NCI-H748 (cell line): Measurements from ENCODE around the gene CD9.
"Not testable (repeated sequence)": the region's sequence is repeated elsewhere in the genome, so short reads cannot be mapped to it uniquely, and the experiment has no call there.

Experiments used
- DNase-seq: peaks from one replicate; lab custom pipeline; 2025; ENCODE audit not compliant: unreplicated experiment; lab: John Stamatoyannopoulos, UW

CD9 gene, protein sequence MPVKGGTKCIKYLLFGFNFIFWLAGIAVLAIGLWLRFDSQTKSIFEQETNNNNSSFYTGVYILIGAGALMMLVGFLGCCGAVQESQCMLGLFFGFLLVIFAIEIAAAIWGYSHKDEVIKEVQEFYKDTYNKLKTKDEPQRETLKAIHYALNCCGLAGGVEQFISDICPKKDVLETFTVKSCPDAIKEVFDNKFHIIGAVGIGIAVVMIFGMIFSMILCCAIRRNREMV

DNA sequence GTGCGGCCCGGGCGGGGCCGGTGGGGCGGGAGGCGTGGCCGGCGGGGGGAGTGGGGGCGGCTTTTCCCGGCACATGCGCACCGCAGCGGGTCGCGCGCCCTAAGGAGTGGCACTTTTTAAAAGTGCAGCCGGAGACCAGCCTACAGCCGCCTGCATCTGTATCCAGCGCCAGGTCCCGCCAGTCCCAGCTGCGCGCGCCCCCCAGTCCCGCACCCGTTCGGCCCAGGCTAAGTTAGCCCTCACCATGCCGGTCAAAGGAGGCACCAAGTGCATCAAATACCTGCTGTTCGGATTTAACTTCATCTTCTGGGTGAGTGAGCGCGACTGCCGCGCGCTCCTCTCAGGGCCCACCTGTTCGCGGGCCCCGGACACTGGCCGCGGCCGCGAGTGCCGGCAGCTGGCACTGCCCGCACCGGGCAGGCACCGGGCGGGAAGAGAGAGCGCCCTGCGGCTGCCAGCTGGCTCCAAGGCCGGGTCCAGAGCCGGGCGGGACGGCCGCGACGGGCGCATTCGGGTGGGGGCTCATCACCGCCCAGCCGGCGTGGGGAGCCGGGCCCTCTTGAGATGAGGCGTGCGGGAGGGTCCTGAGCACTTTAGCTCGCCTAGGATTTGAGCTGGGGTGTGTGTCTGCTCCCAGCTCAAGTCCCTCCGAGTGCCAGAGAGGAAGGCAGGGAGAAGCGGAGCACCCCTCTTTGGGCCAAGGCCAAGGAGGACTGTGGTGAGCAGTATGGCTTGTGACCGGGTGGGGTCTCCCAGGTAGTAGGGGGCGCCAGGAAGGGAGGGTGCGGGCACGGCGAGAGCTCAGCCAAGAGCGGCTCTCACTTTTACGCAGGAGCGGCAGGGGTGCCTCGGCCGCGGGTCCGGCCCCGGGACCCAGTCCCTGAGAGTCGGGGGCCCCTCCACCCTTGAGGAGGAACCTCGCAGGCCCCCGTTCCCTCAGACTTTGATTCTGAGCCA, at the start of gene CD9:
Gene CD9 (plus strand): TSS at position 145 of the 957 bp plus-strand sequence. CDS start 100 bp downstream, at position 245.
- DNase-seq = peak; percentile 66

DNA sequence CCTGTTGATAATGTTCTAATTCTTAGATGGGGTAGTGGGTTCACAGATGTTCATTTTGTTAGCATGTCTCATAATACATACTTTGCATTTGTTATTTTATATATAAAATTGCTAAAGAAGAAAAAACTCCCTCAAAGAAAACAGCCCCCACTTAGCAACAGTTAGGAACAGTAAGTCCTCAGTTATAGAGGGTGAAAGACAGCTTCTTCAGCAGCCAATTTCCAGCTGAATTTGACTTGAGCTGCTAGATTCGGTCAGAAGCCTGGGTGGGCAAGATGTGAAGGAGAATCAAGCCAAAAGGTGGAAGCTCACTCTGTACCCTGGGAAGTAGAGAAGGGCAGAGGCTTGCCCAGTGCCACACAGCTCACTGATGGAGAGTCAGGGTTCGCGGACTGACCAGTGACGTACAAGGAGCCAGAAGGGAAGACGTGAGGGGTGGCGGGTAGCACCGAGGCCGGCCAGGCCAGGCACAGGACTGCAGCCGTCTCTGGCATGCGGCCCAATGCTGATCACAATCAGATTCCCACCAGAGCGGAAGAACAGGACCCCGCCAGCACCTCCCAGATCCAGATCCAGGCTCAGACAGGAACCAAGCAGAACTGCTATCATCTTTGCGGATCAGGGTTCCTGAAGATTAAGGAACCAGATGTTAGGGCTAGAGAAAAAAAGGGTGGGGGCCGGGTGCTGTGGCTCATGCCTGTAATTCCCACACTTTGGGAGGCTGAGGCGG, 45.3 kb upstream of the CD9 start:
- DNase-seq = no peak

DNA sequence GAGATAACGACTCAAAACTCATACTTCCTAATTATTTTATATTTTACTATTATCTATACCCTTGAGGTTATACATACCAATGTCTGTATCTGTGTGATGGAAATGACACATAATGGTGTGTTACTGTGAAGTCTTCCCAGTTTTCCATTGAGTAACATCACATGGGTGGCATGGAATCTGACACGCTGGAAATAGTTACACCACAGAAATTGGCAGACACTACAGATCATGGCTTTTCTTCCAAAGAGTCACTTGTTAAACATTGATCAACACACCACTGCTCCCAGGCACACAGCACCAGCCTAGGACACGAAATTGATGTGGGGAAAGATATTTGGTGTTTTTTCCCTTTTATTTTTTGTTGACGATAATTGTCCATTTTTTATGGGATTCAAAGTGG, 42.7 kb upstream of the CD9 start:
- no peak for DNase-seq

DNA sequence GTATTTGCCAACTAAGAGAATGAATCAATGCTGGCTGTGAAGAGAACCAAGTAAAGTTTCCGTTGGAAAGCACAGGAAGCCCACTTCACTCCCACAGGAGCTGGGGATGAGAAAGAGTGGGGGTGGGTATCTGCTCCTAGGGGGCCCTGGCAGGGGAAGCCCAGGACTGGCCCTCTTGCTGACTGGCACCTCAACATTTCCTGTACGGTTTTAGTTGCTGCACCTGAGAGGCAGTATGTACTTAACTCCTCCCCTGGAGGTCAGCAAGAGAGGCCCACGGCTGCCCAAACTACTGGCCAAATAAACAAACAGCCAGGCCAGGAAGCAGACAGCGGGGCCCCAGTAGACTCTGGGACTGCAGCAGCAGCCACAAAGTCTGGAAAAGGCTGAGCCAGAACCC, 41.9 kb upstream of the CD9 start:
- no peak for DNase-seq

DNA sequence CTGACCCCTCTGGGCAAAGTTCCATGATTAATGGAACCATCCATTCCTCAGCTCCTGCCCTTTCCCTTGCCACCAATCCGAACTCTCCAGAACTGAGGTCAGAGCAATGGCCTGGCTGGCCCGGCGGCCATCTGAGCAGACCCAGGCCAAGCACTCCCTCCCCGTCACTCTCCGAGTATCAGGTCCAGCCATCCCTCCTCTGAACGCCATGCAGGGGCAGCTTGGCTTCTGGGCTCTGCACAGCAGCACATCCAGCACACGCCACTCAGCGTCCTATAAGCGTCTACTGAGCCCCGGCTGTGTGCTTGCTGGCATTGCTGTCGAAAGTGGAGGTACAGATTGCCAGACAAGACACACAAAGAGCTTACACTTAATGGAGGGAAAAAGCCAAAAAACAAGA, 41.5 kb upstream of the CD9 start:
- no peak for DNase-seq

DNA sequence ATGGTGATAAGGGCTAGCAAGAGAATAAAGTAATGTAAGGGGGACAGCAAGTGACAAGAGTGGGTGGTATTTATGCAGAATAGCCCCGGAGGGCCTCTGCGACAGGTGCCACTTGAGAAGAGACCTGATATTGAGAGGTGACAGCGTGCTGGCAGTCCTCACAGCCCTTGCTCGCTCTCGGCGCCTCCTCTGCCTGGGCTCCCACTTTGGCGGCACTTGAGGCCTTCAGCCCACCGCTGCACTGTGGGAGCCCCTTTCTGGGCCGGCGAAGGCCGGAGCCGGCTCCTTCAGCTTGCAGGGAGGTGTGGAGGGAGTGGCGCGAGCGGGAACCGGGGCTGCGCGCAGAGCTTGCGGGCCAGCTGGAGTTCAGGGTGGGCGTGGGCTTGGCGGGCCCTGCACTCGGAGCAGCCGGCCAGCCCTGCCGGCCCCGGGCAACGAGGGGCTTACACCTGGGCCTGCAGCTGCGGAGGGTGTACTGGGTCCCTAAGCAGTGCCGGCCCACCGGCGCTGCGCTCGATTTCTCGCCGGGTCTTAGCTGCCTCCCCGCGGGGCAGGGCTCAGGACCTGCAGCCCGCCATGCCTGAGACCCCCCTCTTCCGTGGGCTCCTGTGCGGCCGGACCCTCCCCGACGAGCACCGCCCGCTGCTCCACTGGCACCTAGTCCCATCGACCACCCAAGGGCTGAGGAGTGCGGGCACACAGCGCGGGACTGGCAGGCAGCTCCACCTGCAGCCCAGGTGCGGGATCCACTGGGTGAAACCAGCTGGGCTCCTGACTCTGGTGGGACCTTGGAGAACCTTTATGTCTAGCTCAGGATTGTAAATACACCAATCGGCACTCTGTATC, 40.8 kb upstream of the CD9 start:
- DNase-seq = not testable (repeated sequence)

DNA sequence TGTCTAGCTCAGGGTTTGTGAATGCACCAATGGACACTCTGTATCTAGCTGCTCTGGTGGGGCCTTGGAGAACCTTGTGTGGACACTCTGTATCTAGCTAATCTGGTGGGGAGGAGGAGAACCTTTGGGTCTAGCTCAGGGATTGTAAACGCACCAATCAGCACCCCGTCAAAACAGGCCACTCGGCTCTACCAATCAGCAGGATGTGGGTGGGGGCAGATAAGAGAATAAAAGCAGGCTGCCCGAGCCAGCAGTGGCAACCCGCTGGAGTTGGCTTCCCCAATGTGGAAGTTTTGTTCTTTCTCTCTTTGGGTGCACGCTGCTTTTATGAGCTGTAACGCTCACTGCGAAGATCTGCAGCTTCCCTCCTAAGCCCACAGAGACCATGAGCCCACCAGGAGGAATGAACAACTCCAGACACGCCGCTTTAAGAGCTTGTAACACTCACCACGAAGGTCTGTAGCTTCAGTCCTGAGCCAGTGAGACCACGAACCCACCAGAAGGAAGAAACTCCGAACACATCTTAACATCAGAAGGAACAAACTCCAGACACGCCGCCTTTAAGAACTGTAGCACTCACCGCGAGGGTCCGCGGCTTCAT, 40.1 kb upstream of the CD9 start:
- not testable (repeated sequence) for DNase-seq

DNA sequence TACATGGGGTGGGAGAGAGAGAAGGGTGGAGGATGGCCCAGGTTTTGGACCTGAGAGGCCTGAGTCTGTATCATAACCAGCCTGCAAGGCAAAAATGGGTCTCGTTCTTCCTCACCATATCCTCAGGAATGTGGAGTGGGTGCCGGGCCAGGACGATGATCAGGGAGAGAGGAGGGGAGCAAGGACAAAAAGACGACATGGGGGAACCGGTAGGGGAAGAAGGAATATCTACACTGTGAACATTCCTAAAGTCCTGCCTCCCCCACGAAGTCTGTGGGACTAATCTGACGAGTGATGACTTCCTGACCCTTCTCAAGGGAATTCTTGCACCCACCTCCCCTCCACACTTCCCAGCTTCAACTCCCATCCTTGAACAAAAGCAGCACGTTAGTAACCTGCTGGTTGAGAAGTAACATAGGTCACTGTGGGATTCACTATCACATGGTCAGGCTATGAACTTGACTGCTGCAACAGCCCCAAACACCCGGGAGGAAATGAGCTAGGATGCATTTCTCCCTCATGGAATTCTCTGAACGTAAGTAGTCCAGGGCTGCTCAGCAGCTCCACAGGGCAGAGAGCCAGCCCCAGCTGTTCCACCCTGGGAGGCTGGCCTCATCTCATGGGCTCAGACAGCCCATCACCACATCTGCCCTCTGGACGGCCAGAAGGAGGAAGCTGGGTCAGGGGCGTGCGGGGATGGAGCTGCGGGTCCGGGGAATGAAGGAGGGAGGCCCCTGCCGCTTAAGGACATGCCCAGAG, 38.9 kb upstream of the CD9 start:
- DNase-seq = no peak

DNA sequence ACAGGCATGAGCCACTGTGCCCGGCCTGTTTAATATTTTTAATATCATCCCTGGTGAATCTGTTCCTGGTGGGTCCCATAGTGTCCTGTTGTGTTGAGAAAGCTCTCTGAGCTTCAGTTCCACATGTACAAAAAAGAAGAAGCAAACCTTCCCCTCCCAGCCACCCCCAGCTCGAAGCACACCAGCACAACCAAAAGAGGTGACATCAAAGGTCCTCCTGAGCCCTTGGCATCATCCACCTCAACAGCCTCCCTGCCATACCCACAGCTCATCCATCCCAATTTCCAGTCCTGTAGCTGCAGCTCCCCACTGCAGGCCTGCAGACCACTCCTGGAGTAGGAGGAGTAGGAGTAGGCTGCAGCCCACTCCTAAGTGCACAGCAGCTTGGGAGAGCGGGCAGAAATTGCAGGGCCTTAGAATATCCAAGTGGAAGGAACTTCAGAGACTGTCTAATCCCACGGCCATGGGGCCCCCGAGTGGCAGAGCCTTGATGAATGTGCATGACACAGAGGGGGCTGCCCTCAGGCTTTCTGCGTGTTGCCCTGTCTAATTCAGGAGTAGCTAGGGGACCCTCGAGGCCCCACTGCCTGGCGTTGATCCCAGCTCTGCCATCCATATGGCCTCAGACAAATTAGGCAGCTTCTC, 36.7 kb upstream of the CD9 start:
- DNase-seq = no peak

DNA sequence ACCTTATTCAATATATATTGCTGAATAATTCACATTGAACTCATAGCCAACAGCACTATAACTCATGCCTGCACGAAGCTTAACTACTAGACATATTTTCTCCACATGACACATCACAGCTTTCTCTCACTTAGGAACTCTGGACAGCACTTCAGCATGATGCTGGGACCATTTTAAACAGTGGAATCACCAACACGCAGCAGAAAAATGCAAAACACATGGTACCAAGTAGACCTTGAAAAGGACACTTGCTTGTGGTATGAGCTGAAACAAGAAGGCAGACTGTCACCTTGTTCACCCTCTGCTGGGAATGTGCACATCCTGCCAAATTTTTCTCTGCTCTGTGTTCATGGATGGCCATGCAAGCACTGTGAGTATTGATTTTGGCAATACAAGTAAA, 34.8 kb upstream of the CD9 start:
- no peak for DNase-seq

DNA sequence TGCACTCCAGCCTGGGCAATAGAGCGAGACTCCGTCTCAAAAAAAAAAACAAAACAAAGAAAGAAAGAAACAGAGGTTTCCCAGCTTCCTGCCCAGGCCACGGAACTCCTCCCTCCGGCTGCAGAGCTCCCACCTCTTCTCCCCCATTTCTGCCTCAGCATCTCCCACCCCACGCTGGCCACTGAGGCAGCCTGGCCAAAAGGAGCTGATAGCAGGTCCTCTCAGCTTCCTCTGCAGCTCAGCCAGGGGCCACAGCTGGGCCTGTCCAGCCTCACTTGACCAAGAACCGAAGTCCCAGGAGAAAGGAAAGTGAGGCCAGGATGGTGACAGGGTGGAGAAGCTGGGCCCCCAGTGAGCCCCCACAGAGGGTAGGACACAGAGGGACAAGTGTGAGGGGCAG, 33.4 kb upstream of the CD9 start:
- DNase-seq = no peak

DNA sequence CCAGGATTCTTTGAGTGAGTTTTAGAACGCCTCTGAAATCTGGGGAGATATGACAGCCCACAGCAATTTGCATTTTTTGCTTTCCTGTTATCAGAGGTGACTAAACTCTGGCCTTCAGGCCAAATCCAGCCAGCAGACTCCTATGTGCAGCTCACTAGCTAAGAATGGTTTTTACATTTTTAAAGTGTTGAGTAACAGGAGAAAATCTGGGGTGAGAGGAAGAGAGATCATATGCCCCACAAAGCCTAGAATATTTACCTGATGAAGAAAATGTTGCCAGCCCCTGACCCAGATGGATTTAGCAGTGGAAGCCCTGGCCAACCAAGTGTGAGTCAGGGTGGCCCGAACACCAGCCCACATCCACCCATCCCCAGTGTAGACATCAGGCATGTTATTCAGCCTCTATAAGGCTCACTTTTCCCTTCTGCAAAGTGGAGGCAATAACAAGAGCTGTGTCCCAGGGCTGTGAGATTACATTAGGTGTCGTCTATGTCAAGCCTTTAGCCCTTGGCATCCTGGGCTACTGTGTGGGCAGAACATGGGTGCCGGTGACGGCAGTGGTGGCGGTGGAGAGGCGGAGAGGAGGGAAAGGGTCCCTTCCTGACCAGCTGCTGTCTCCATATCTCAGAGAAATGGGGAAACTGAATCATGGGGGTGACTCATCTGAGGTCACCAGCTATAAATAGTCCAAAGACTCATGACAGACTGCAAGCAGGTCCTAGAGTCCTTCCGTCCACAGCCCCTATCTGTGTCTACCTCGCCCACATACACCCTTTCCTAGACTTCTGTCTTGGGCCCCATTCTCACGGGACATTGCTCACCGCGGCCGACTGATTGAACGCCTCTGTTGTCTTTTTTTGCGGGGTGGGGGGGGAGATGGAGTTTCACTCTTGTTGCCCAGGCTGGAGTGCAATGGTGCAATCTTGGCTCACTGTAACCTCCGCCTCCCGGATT, 32.6 kb upstream of the CD9 start:
- DNase-seq = no peak

DNA sequence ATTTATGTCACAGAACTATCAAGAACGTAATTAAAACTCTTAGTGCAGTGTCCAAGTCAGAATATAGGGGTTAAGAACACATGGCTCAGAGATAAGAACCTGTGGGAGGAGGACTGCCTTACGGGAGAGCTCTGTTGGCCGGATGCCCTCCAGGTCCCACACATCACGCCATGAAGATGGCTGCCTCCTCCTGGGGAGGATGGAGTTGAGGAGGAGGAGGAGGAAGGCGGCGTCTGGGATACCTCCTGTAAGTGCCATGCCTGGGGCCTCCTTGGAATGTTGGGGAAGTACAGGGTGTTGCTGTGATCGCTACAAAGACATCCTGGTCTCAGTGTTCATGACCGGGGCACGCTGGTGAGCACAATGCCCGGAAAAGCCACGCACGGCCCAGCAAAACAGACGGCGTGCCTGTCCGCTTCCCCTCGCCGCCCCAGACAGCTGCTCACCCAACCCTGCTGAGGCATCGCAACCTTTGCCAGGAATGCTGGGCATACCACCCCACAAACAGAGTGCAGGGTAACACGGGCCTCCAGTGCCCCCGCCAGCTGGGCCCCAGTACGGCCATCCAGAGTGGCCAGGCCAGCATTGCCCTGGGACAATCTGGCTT, 28.7 kb upstream of the CD9 start:
- no peak for DNase-seq

DNA sequence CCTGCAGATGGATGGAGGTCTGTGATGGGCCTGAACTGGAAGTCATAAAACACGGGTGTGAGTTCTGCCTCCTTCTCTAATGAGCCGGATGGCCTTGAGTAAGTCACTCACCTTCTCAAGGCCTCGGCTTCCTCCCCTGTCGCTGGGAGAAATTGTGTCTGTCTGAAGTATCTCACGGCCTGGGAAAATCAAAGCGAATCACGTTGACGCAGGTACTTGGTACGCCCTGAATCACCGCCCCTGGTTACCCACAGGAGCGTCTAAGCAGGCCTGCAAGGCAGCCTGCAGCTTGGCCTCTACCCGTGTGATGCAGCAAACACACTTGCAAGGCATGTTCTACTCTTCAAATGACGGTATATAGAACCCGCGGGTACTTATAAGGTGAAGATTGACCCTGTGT, 28.1 kb upstream of the CD9 start:
- DNase-seq = no peak

DNA sequence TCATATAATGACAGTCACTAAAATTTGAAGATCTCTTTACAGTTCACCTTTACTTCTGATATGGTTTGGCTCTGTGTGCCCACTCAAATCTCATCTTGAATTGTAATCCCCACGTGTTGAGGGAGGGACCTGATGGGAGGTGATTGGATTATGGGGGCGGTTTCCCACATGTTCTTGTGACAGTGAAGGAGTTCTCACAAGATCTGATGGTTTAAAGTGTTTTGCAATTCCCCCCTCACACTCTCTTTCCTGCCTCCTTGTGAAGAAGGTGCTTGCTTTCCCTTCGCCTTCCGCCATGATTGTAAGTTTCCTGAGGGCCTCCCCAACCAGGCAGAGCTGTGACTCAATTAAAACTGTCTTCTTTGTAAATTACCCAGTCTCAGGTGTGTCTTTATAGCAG, 27.3 kb upstream of the CD9 start:
- DNase-seq = no peak

DNA sequence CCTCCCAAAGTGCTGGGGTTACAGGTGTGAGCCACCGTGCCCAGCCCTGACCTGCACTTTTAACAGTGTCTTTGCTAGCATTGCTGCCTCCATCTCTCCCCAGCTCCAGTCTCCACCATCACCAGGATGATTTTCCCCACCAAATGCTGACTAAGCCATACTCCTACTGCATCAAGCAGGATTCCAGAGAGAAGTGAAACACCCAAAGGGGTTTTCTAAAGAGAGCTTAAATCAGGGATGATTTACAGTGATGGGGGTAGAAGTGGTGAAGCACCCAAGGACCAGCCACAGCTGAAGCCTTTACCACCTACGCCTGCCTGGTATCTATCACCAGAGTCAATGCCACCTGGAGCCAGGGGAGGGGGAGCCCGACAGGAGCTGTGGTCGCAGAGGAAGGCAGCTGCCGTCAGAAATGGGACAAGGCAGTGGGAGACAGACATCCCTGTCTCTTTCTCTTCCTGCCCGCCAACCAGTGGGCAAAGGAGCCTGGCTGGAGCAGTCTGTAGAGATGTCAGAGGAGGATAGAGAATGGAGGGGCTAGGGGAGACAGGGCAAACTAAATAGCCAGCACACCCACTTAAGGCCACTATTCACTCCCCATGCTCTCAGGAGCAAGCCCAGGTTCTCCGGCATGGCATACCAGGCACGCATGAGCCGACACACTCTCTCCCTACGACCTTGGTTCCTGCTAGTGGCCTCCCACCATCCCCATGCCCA, 22.4 kb upstream of the CD9 start:
- DNase-seq = no peak
